Prostate gland (tissue), 2 donors: ENCODE data around the gene SLTM. TPM values are rescaled to one million over a fixed set of nuclear protein-coding genes. Genes with fewer than 3 reads are reported as not detected.

Experiments
- DNase-seq: peaks from one replicate; pipeline ENCODE4 v3.0.0-alpha.2; 2019; ENCODE audit warnings: low spot score
- H3K27ac ChIP-seq, 2 donors: fragments of 200-600 bp; sonication (generic); 2 replicates each; pipeline ENCODE4 v1.5.1; 2017 to 2019
- H3K27me3 ChIP-seq: fragments of 200-600 bp; sonication (generic); replicated peaks from 2 replicates; pipeline ENCODE4 v1.5.1; 2019; ENCODE audit not compliant: insufficient read depth
- H3K36me3 ChIP-seq, 2 donors: fragments of 200-600 bp; sonication (generic); 1 replicate in 1 of 2; 2 replicates in 1 of 2; pipeline versions ENCODE4 v1.5.1 to v1.8.1; 2017 to 2019
- H3K4me1 ChIP-seq: fragments of 200-600 bp; sonication (generic); replicated peaks from 2 replicates; pipeline ENCODE4 v1.5.1; 2019
- H3K4me3 ChIP-seq, 2 donors: fragments of 200-600 bp; sonication (generic); 2 replicates each; pipeline ENCODE4 v1.5.1; 2017 to 2019
- H3K9me3 ChIP-seq: fragments of 200-600 bp; sonication (generic); 2 replicates; pipeline ENCODE4 v1.5.1; 2017
- CTCF ChIP-seq, 4 experiments: fragments of 200-600 bp in 2 of 4; fragments of 450-650 bp in 2 of 4; sonication (generic) in 2 of 4; IDR thresholded peaks; 1 replicate in 3 of 4; 2 replicates in 1 of 4; pipeline ENCODE4 v1.5.1; 2016 to 2019; ENCODE audit warnings: antibody characterized with exemption in 4 of 4, mild to moderate bottlenecking in 2 of 4, moderate library complexity in 2 of 4
- POLR2A ChIP-seq: fragments of 450-650 bp; IDR thresholded peaks from one replicate; pipeline ENCODE4 v1.6.1; 2016; ENCODE audit warnings: antibody characterized with exemption, mild to moderate bottlenecking
- POLR2AphosphoS5 ChIP-seq: sonication (generic); formaldehyde crosslinking; IDR thresholded peaks from one replicate; pipeline ENCODE4 v1.6.1; 2017; ENCODE audit warnings: antibody characterized with exemption
- WGBS: methylation state at CpG from one replicate; pipeline ENCODE4 v1.1.5; 2018; 5-methylcytosine and 5-hydroxymethylcytosine counted together
- intact Hi-C: fragments of 100-400 bp; cut with DNase I; formaldehyde crosslinking; loops from one replicate; pipeline ENCODE4 v1.14.2; 2022
- total RNA-seq, 2 donors: library from RNA; depleted of rRNA; stranded (reverse); fragments of >200 nt; gene quantifications; one replicate each; pipeline ENCODE4 v1.1.0, GENCODE V29; 2016

Gene SLTM
- total RNA-seq, 2 donors from 2014 or later: 65.8 to 73.3 TPM

DNA sequence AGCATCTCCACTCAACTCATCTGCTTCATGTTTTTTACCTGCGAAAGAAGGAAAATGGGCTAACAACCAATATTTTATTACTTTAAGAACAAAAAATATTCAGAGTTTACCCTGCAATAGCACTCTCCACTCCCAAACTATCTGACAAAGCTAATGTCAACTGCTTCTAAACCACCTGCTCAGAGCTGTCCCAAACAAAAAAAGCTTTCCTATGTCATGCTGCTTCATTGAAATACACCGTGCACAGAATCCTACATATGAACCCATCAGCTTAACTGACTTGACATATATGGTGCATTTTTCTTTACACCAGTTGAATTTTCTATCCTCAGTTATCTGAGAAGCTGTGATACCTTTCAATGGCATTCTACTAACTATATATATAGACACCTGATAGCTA lies 16.5 kb downstream of the SLTM start:
- H3K4me3 ChIP-seq: no peak overlapping the region
- no peak overlapping the region for H3K27ac ChIP-seq
- H3K9me3 ChIP-seq: no peaks in the 10 kb centered on the region
- no peaks in the 10 kb centered on the region for H3K27me3 ChIP-seq
- H3K4me1 ChIP-seq: no peaks in the 10 kb centered on the region
- DNase-seq: no peak
- intact Hi-C loops: no loop called here
- WGBS: 96% methylated on average over 2 of the region's 2 CpGs
- no peaks in the 10 kb centered on the region for H3K36me3 ChIP-seq
- no peak for TF ChIP-seq POLR2AphosphoS5
- TF ChIP-seq POLR2A: no peak
- no peak for TF ChIP-seq CTCF (IDR thresholded peaks at IDR 0.05)

GRCh38 chr15:58910456-58910855 lies 23.0 kb downstream of the SLTM start:
- Histone ChIP-seq H3K36me3 (no peaks in the 10 kb centered on the region), H3K27me3 (no peaks in the 10 kb centered on the region), H3K27ac (no peak overlapping the region)

GRCh38 chr15:58909616-58910015 lies 23.9 kb downstream of the SLTM start:
- H3K27ac ChIP-seq: no peak overlapping the region
- TF ChIP-seq POLR2A (no peak), CTCF (IDR thresholded peaks at IDR 0.05) (no peak), POLR2AphosphoS5 (no peak)
- no peaks in the 10 kb centered on the region for H3K36me3 ChIP-seq
- H3K9me3 ChIP-seq: no peaks in the 10 kb centered on the region
- no peaks in the 10 kb centered on the region for H3K27me3 ChIP-seq
- intact Hi-C loops: no loop called here
- no peak for DNase-seq
- H3K4me3 ChIP-seq: no peak overlapping the region
- WGBS: 88% methylated on average over 1 of the region's 1 CpG
- H3K4me1 ChIP-seq: no peaks in the 10 kb centered on the region

More at GRCh38 chr15:58910456-58910855, 23.0 kb downstream of the SLTM start:
- DNase-seq: no peak
- Histone ChIP-seq H3K4me1 (no peaks in the 10 kb centered on the region), H3K9me3 (no peaks in the 10 kb centered on the region), H3K4me3 (no peak overlapping the region)
- 94% methylated on average over 4 of the region's 4 CpGs for WGBS
- TF ChIP-seq POLR2A: no peak
- no peak for TF ChIP-seq POLR2AphosphoS5
- no peak for TF ChIP-seq CTCF (IDR thresholded peaks at IDR 0.05)
- intact Hi-C loops: no loop called here

GRCh38 chr15:58908550-58909309 lies 24.7 kb downstream of the SLTM start:
- intact Hi-C loops: no loop called here
- DNase-seq: no peak
- no peak overlapping the region for H3K4me3 ChIP-seq
- H3K27me3 ChIP-seq: no peaks in the 10 kb centered on the region
- H3K4me1 ChIP-seq: no peaks in the 10 kb centered on the region
- no peak overlapping the region for H3K27ac ChIP-seq
- no peaks in the 10 kb centered on the region for H3K36me3 ChIP-seq
- 95% methylated on average over 6 of the region's 6 CpGs for WGBS
- H3K9me3 ChIP-seq: no peaks in the 10 kb centered on the region
- no peak for TF ChIP-seq POLR2A
- TF ChIP-seq CTCF (IDR thresholded peaks at IDR 0.05): no peak
- no peak for TF ChIP-seq POLR2AphosphoS5

DNA sequence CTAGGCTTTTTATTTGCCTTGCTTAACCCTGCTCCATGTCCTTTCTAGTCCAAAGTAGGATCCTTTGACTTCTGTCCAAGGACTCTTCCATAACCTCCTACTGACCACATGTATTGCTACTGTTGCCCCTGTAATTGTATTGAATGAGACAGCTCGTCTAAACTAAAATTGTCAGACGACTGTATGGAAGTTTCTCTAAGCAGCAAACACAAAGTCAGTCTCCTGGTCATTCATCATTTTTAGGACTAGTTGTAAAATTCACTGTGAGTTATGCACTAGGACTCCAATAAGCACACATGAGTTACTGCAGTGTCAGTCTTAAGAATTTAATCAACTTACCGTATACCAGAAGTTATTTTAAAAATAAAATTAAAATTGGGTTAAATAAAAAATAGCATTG lies 32.8 kb downstream of the SLTM start:
- Histone ChIP-seq H3K27ac (no peak overlapping the region), H3K36me3 (no peaks in the 10 kb centered on the region), H3K27me3 (no peaks in the 10 kb centered on the region), H3K9me3 (no peaks in the 10 kb centered on the region), H3K4me3 (no peak overlapping the region), H3K4me1 (no peaks in the 10 kb centered on the region)
- TF ChIP-seq POLR2AphosphoS5 (no peak), CTCF (IDR thresholded peaks at IDR 0.05) (no peak), POLR2A (no peak)
- intact Hi-C loops: no loop called here
- 71% methylated on average over 3 of the region's 3 CpGs for WGBS
- DNase-seq: no peak
